Dermis blood vessel endothelial cell (primary cell): Measurements from ENCODE around the gene TMEM256. TPM values are rescaled to one million over a fixed set of nuclear protein-coding genes. Genes with fewer than 3 reads are reported as not detected.

ENCODE experiments used
- DNase-seq: peaks from one replicate; pipeline ENCODE4 v3.0.0; 2010
- total RNA-seq: library from RNA; depleted of rRNA; stranded (reverse); fragments of >200 nt; gene quantifications from 2 replicates; pipeline ENCODE4 v1.2.3, GENCODE V29; 2014

Gene TMEM256
- total RNA-seq, 1 donor from 2014 or later = 112 TPM

- DNase-seq = no peak
Observed at GRCh38 chr17:7429722-7430121, 25.8 kb upstream of the TMEM256 start.

GRCh38 chr17:7428557-7428956 is 24.7 kb upstream of the TMEM256 start, which contains the start of gene SPEM3:
SPEM3 (plus strand) TSS chr17:7428857; CDS start chr17:7428903, 46 bp downstream.
- DNase-seq = no peak

GRCh38 chr17:7427549-7427948 is 23.7 kb upstream of the TMEM256 start:
- no peak for DNase-seq

- DNase-seq = no peak
Observed at GRCh38 chr17:7426896-7427489, 23.1 kb upstream of the TMEM256 start.

GRCh38 chr17:7426203-7426863 is 22.4 kb upstream of the TMEM256 start:
- no peak for DNase-seq

- DNase-seq = no peak
Observed at GRCh38 chr17:7425756-7426155, 21.9 kb upstream of the TMEM256 start.

GRCh38 chr17:7425316-7425715 is 21.4 kb upstream of the TMEM256 start, which contains the start of gene SPEM2:
SPEM2 (plus strand) TSS chr17:7425616; CDS start chr17:7425689, 73 bp downstream.
- DNase-seq = no peak

- no peak for DNase-seq
Observed at GRCh38 chr17:7423679-7424078, 19.8 kb upstream of the TMEM256 start.

- no peak for DNase-seq
Observed at GRCh38 chr17:7421186-7421585, 17.3 kb upstream of the TMEM256 start.

- no peak for DNase-seq
Observed at GRCh38 chr17:7419819-7420610, 16.1 kb upstream of the TMEM256 start, which contains the start of gene SPEM1. SPEM1 (plus strand) TSS chr17:7420324; CDS start chr17:7420385, 61 bp downstream.

GRCh38 chr17:7418472-7419152 is 14.7 kb upstream of the TMEM256 start:
- no peak for DNase-seq

- no peak for DNase-seq
Observed at GRCh38 chr17:7417056-7417655, 13.3 kb upstream of the TMEM256 start.

- DNase-seq = no peak
Observed at GRCh38 chr17:7416323-7416722, 12.4 kb upstream of the TMEM256 start.

- DNase-seq = no peak
Observed at GRCh38 chr17:7415784-7416183, 11.9 kb upstream of the TMEM256 start.

GRCh38 chr17:7414837-7415236 is 10.9 kb upstream of the TMEM256 start:
- DNase-seq = no peak

- DNase-seq = no peak
Observed at GRCh38 chr17:7413346-7413985, 9.6 kb upstream of the TMEM256 start.

- no peak for DNase-seq
Observed at GRCh38 chr17:7411427-7411750, 7.5 kb upstream of the TMEM256 start.

GRCh38 chr17:7410634-7411426 is 6.9 kb upstream of the TMEM256 start:
- no peak for DNase-seq

GRCh38 chr17:7409716-7410115 is 5.8 kb upstream of the TMEM256 start:
- DNase-seq = no peak

- DNase-seq = no peak
Observed at GRCh38 chr17:7408863-7409262, 5.0 kb upstream of the TMEM256 start.

- DNase-seq = no peak
Observed at GRCh38 chr17:7408252-7408727, 4.4 kb upstream of the TMEM256 start.
